GM18505 (cell line): ENCODE data around the gene SLC15A3.

ENCODE experiments used
- ATAC-seq: cut with Tn5 transposase; IDR thresholded peaks from one replicate; pipeline ENCODE4 v1.9.1; 2021; ENCODE audit not compliant: unreplicated experiment
- POLR2A ChIP-seq: IDR thresholded peaks from 4 replicates; pipeline ENCODE4 v1.6.1; 2011; ENCODE audit warnings: borderline replicate concordance; ENCODE audit not compliant: insufficient read depth, insufficient read length; ENCODE audit errors: extremely low read depth

SLC15A3 gene

GRCh38 chr11:60887556-60887955, 64.4 kb downstream of the SLC15A3 start:
- no peak for TF ChIP-seq POLR2A
- ATAC-seq: no peak
